ENCODE results near the gene ZNF419. TPM values are rescaled to one million over a fixed set of nuclear protein-coding genes. Genes with fewer than 3 reads are reported as not detected.

The ZNF419 gene
- total RNA-seq, 2 experiments from 2014 or later, result 6.3 to 6.6 TPM

Other genes with a start within 250 kb of the ZNF419 start
- 1 to 10 TPM; 6.4 to 7.1 TPM for gene ZNF805, start 247.1 kb upstream of the ZNF419 start, total RNA-seq
- 10 to 100 TPM; 52.4 to 59.8 TPM for gene ZNF460, start 207.3 kb upstream of the ZNF419 start, total RNA-seq
- 1 to 10 TPM; 5.8 to 6.2 TPM for gene ZNF543, start 167.3 kb upstream of the ZNF419 start, total RNA-seq
- gene ZNF304, start 136.5 kb upstream of the ZNF419 start, total RNA-seq, result 1 to 10 TPM; 6.2 TPM
- 1 to 10 TPM; 3.2 to 6.1 TPM for gene TRAPPC2B, start 124.2 kb upstream of the ZNF419 start, total RNA-seq
- 1 to 10 TPM; 1.5 to 1.7 TPM for gene ZNF547, start 124.2 kb upstream of the ZNF419 start, total RNA-seq
- 10 to 100 TPM; 15.1 to 20.3 TPM for gene ZNF548, start 97.9 kb upstream of the ZNF419 start, total RNA-seq
- gene ZNF17, start 76.6 kb upstream of the ZNF419 start, total RNA-seq, result 1 to 10 TPM; 6.4 to 8.3 TPM
- gene ZNF749, start 52.4 kb upstream of the ZNF419 start, total RNA-seq, result 10 to 100 TPM; 10.6 to 17.9 TPM
- gene VN1R1, start 30.6 kb upstream of the ZNF419 start, total RNA-seq, result under 1 TPM; 0.09 to 0.16 TPM
- 1 to 10 TPM; 6.5 to 7.5 TPM for gene ZNF772, start 10.2 kb upstream of the ZNF419 start, total RNA-seq
- gene ZNF773, start 12.2 kb downstream of the ZNF419 start, total RNA-seq, result 1 to 10 TPM; 5.9 to 6.5 TPM
- gene ZNF549, start 39.6 kb downstream of the ZNF419 start, total RNA-seq, result 1 to 10 TPM; 3.7 to 4.6 TPM
- 10 to 100 TPM; 11.8 to 11.9 TPM for gene ZNF550, start 72.1 kb downstream of the ZNF419 start, total RNA-seq
- 1 to 10 TPM; 3.3 to 3.7 TPM for gene ZNF416, start 91.2 kb downstream of the ZNF419 start, total RNA-seq
- gene ZIK1, start 96.4 kb downstream of the ZNF419 start, total RNA-seq, result 1 to 10 TPM; 4.6 to 5.3 TPM
- gene ZNF530, start 112.1 kb downstream of the ZNF419 start, total RNA-seq, result 1 to 10 TPM; 7.1 to 7.2 TPM
- gene ZNF134, start 126.5 kb downstream of the ZNF419 start, total RNA-seq, result 1 to 10 TPM; 7.6 to 9.7 TPM
- gene ZNF211, start 145.4 kb downstream of the ZNF419 start, total RNA-seq, result 1 to 10 TPM; 8.9 to 9.5 TPM
- not detected for gene ZSCAN4, start 181.2 kb downstream of the ZNF419 start, total RNA-seq
- gene ZNF551, start 194.2 kb downstream of the ZNF419 start, total RNA-seq, result 10 to 100 TPM in 1 of 2 experiments, 1 to 10 TPM in 1; 9.8 to 13.0 TPM
- 1 to 10 TPM; 4.4 to 5.0 TPM for gene ZNF154, start 221.5 kb downstream of the ZNF419 start, total RNA-seq
- 1 to 10 TPM; 7.5 to 8.8 TPM for gene ZNF671, start 239.9 kb downstream of the ZNF419 start, total RNA-seq

All from activated CD4-positive, alpha-beta T cell treated with anti-CD3 and anti-CD28 coated beads for 36 hours (primary cell).